GM23338 (cell line): ENCODE results near the gene KCTD3. TPM values are rescaled to one million over a fixed set of nuclear protein-coding genes. Genes with fewer than 3 reads are reported as not detected.

Experiments used
- ATAC-seq: fragments of 200-7000 bp; cut with Tn5 transposase; 3 replicates; pipeline ENCODE4 v1.9.1; 2020
- DNase-seq: peaks from one replicate; pipeline ENCODE4 v3.0.0-alpha.2; 2015; ENCODE audit warnings: low spot score
- H2AFZ ChIP-seq: fragments of 200-600 bp; sonication (generic); 2 replicates; pipeline ENCODE4 v1.8.0; 2016; ENCODE audit warnings: antibody characterized with exemption, mild to moderate bottlenecking, moderate library complexity
- H3F3A ChIP-seq: fragments of 200-600 bp; sonication (generic); replicated peaks from 2 replicates; pipeline ENCODE4 v1.8.0; 2017; ENCODE audit warnings: antibody characterized with exemption, mixed run types, low read depth
- H3K27ac ChIP-seq: fragments of 200-600 bp; sonication (generic); 2 replicates; pipeline ENCODE4 v1.6.1; 2016; ENCODE audit warnings: low read depth
- H3K27me3 ChIP-seq: fragments of 200-600 bp; sonication (generic); 2 replicates; pipeline ENCODE4 v1.8.0; 2016; ENCODE audit warnings: mild to moderate bottlenecking, mixed run types, moderate library complexity; ENCODE audit not compliant: insufficient read depth
- H3K36me3 ChIP-seq: fragments of 200-600 bp; sonication (generic); 2 replicates; pipeline ENCODE4 v1.8.0; 2016; ENCODE audit warnings: mild to moderate bottlenecking; ENCODE audit not compliant: insufficient read depth
- H3K4me1 ChIP-seq: fragments of 200-600 bp; sonication (generic); 2 replicates; pipeline ENCODE4 v1.8.0; 2016; ENCODE audit warnings: mild to moderate bottlenecking, moderate library complexity; ENCODE audit not compliant: insufficient read depth
- H3K4me2 ChIP-seq: fragments of 200-600 bp; sonication (generic); 2 replicates; pipeline ENCODE4 v1.7.1; 2017; ENCODE audit warnings: mixed run types
- H3K4me3 ChIP-seq: fragments of 200-600 bp; sonication (generic); 2 replicates; pipeline ENCODE4 v1.6.1; 2016; ENCODE audit warnings: mixed run types
- H3K79me2 ChIP-seq: fragments of 200-600 bp; sonication (generic); replicated peaks from 2 replicates; pipeline ENCODE4 v1.8.0; 2017; ENCODE audit warnings: mild to moderate bottlenecking; ENCODE audit not compliant: insufficient read depth
- H3K9me2 ChIP-seq: fragments of 200-600 bp; sonication (generic); 2 replicates; pipeline ENCODE4 v1.8.0; 2017; ENCODE audit not compliant: insufficient read depth
- H4K20me1 ChIP-seq: fragments of 200-600 bp; sonication (generic); replicated peaks from 2 replicates; pipeline ENCODE4 v1.8.0; 2017; ENCODE audit warnings: mild to moderate bottlenecking; ENCODE audit not compliant: insufficient read depth
- H3K27ac Mint-ChIP-seq: 2 replicates; pipeline ENCODE4 v1.8.0; 2020; ENCODE audit warnings: inconsistent platforms, mild to moderate bottlenecking, moderate library complexity, mixed read lengths
- H3K27me3 Mint-ChIP-seq: 3 replicates; pipeline ENCODE4 v1.8.0; 2022; ENCODE audit warnings: low read depth, mild to moderate bottlenecking, moderate library complexity, mixed read lengths, inconsistent platforms; ENCODE audit not compliant: insufficient read depth, poor library complexity
- H3K36me3 Mint-ChIP-seq: 3 replicates; pipeline ENCODE4 v1.8.0; 2021; ENCODE audit warnings: low read depth, mild to moderate bottlenecking, inconsistent platforms, moderate library complexity, mixed read lengths
- H3K4me1 Mint-ChIP-seq: 3 replicates; pipeline ENCODE4 v1.8.0; 2020; ENCODE audit warnings: mild to moderate bottlenecking, inconsistent platforms, mixed read lengths
- H3K4me3 Mint-ChIP-seq: 3 replicates; pipeline ENCODE4 v1.8.0; 2021; ENCODE audit warnings: moderate library complexity, mild to moderate bottlenecking, inconsistent platforms, mixed read lengths
- H3K9me3 Mint-ChIP-seq: 3 replicates; pipeline ENCODE4 v1.8.0; 2020; ENCODE audit warnings: moderate library complexity, mild to moderate bottlenecking, inconsistent platforms, mixed read lengths
- CREB1 ChIP-seq: fragments of 250-450 bp; sonication (Bioruptor Pico); IDR thresholded peaks from 2 replicates; pipeline ENCODE4 v1.5.0; 2020; ENCODE audit warnings: low read depth, mild to moderate bottlenecking, moderate library complexity
- ETS1 ChIP-seq: IDR thresholded peaks from 2 replicates; pipeline ENCODE4 v1.6.1; 2016; ENCODE audit warnings: antibody characterized with exemption
- EZH2 ChIP-seq: fragments of 200-600 bp; sonication (generic); IDR thresholded peaks from one replicate; pipeline ENCODE4 v1.8.0; 2017; ENCODE audit warnings: antibody characterized with exemption, mild to moderate bottlenecking, low read depth; ENCODE audit not compliant: unreplicated experiment
- JUNB ChIP-seq: IDR thresholded peaks from one replicate; pipeline ENCODE4 v1.6.1; 2016; ENCODE audit warnings: antibody characterized with exemption; ENCODE audit not compliant: unreplicated experiment
- NANOG ChIP-seq: IDR thresholded peaks from 2 replicates; pipeline ENCODE4 v1.6.1; 2016; ENCODE audit warnings: antibody characterized with exemption, borderline replicate concordance
- POLR2AphosphoS5 ChIP-seq: IDR thresholded peaks from 2 replicates; pipeline ENCODE4 v1.6.1; 2016; ENCODE audit warnings: antibody characterized with exemption, low read depth
- STAT1 ChIP-seq: IDR thresholded peaks from one replicate; pipeline ENCODE4 v1.6.1; 2016; ENCODE audit warnings: antibody characterized with exemption; ENCODE audit not compliant: unreplicated experiment
- ZNF114 ChIP-seq: fragments of 250-450 bp; sonication (Bioruptor Pico); IDR thresholded peaks from 2 replicates; pipeline ENCODE4 v1.5.0; 2020; ENCODE audit warnings: mild to moderate bottlenecking, moderate library complexity
- ZNF331 ChIP-seq: fragments of 250-450 bp; sonication (Bioruptor Pico); IDR thresholded peaks from 2 replicates; pipeline ENCODE4 v1.5.0; 2020; ENCODE audit warnings: low read depth, mild to moderate bottlenecking, moderate library complexity
- polyA plus RNA-seq: library from polyadenylated mRNA; unstranded; fragments of >200 nt; fragmentation: Nextera tagmentation; extraction: Ambion mirVana; gene quantifications from 2 replicates; pipeline ENCODE4 v1.2.1, GENCODE V29; 2016
- total RNA-seq: library from RNA; depleted of rRNA; stranded (reverse); fragments of >200 nt; shearing (Covaris generic); gene quantifications from 2 replicates; pipeline ENCODE4 v1.2.3, GENCODE V29; 2014
- TF ChIP-seq, protein P1 (sequence below): fragments of 250-450 bp; sonication (Bioruptor Pico); IDR thresholded peaks from 2 replicates; pipeline ENCODE4 v1.5.0; 2020; ENCODE audit warnings: mild to moderate bottlenecking, moderate library complexity

The KCTD3 gene
- total and polyA plus RNA-seq, 2 experiments from 2014 or later, result 29.4 to 60.3 TPM

DNA sequence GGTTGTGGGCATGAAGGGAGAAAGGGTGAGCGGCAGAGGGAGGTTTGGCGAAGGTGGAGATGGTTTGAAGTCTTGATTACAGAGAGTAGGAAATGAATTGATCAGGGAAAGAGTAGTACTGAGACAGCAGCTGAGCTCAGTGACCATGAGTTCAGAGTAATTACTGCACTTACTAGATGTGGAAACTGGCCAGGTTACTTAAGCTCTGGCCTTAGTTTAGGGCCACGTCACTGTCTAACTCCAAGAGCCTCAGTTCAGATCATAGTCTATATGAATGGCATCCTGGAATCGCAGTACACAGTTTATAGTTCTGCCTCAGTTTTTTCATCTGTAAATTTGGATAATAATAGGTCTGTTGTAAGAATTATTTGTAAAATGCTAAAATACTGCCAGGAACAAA is 78.1 kb downstream of the KCTD3 start (continued):
- TF ChIP-seq, protein P1, sequence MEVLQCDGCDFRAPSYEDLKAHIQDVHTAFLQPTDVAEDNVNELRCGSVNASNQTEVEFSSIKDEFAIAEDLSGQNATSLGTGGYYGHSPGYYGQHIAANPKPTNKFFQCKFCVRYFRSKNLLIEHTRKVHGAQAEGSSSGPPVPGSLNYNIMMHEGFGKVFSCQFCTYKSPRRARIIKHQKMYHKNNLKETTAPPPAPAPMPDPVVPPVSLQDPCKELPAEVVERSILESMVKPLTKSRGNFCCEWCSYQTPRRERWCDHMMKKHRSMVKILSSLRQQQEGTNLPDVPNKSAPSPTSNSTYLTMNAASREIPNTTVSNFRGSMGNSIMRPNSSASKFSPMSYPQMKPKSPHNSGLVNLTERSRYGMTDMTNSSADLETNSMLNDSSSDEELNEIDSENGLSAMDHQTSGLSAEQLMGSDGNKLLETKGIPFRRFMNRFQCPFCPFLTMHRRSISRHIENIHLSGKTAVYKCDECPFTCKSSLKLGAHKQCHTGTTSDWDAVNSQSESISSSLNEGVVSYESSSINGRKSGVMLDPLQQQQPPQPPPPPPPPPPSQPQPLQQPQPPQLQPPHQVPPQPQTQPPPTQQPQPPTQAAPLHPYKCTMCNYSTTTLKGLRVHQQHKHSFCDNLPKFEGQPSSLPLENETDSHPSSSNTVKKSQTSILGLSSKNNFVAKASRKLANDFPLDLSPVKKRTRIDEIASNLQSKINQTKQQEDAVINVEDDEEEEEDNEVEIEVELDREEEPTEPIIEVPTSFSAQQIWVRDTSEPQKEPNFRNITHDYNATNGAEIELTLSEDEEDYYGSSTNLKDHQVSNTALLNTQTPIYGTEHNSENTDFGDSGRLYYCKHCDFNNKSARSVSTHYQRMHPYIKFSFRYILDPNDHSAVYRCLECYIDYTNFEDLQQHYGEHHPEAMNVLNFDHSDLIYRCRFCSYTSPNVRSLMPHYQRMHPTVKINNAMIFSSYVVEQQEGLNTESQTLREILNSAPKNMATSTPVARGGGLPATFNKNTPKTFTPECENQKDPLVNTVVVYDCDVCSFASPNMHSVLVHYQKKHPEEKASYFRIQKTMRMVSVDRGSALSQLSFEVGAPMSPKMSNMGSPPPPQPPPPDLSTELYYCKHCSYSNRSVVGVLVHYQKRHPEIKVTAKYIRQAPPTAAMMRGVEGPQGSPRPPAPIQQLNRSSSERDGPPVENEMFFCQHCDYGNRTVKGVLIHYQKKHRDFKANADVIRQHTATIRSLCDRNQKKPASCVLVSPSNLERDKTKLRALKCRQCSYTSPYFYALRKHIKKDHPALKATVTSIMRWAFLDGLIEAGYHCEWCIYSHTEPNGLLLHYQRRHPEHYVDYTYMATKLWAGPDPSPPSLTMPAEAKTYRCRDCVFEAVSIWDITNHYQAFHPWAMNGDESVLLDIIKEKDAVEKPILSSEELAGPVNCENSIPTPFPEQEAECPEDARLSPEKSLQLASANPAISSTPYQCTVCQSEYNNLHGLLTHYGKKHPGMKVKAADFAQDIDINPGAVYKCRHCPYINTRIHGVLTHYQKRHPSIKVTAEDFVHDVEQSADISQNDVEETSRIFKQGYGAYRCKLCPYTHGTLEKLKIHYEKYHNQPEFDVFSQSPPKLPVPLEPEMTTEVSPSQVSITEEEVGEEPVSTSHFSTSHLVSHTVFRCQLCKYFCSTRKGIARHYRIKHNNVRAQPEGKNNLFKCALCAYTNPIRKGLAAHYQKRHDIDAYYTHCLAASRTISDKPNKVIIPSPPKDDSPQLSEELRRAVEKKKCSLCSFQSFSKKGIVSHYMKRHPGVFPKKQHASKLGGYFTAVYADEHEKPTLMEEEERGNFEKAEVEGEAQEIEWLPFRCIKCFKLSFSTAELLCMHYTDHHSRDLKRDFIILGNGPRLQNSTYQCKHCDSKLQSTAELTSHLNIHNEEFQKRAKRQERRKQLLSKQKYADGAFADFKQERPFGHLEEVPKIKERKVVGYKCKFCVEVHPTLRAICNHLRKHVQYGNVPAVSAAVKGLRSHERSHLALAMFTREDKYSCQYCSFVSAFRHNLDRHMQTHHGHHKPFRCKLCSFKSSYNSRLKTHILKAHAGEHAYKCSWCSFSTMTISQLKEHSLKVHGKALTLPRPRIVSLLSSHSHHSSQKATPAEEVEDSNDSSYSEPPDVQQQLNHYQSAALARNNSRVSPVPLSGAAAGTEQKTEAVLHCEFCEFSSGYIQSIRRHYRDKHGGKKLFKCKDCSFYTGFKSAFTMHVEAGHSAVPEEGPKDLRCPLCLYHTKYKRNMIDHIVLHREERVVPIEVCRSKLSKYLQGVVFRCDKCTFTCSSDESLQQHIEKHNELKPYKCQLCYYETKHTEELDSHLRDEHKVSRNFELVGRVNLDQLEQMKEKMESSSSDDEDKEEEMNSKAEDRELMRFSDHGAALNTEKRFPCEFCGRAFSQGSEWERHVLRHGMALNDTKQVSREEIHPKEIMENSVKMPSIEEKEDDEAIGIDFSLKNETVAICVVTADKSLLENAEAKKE (CRISPR knock-in tag), result no peak
- TF ChIP-seq STAT1 (no peak), ETS1 (no peak), ZNF331 (CRISPR knock-in tag) (no peak), NANOG (no peak), POLR2AphosphoS5 (no peak), ZNF114 (CRISPR knock-in tag) (no peak), EZH2 (no peak), CREB1 (CRISPR knock-in tag) (no peak), JUNB (no peak)

GRCh38 chr1:215645861-215646260 is 78.8 kb downstream of the KCTD3 start:
- Histone ChIP-seq H3F3A (no peaks in the 10 kb centered on the region), H3K79me2 (no peaks in the 10 kb centered on the region), H3K36me3 (no peaks in the 10 kb centered on the region), H4K20me1 (no peaks in the 10 kb centered on the region), H3K27me3 (no peaks in the 10 kb centered on the region), H2AFZ (no peak overlapping the region), H3K4me1 (peaks cover 27% of the 10 kb centered on the region), H3K9me2 (0 out of 2 replicates have a peak, but pooled peaks cover 4% of the 10 kb centered on the region), H3K4me3 (no peak overlapping the region), H3K27ac (no peak overlapping the region), H3K4me2 (no peak overlapping the region)
- H3K27me3 Mint-ChIP-seq, result peaks cover 6% of the 10 kb centered on the region
- DNase-seq, result no peak
- ATAC-seq, result no peak
- H3K36me3 Mint-ChIP-seq, result no peaks in the 10 kb centered on the region; the same call in 2 of the 3 replicates
- H3K4me1 Mint-ChIP-seq, result peaks cover 29% of the 10 kb centered on the region
- no peak overlapping the region for H3K27ac Mint-ChIP-seq
- H3K4me3 Mint-ChIP-seq, result no peak overlapping the region
- H3K9me3 Mint-ChIP-seq, result no peaks in the 10 kb centered on the region
- TF ChIP-seq, protein P1 (CRISPR knock-in tag), result no peak
- TF ChIP-seq NANOG (no peak), JUNB (no peak)
